ENCODE measurements around the gene LRBA.

Gene LRBA

GRCh38 chr4:150256225-150256620 lies 758.9 kb downstream of the LRBA start:
- Histone ChIP-seq H3K4me1 (ENCODE audit: control insufficient read depth, low read length) (no peaks in the 10 kb centered on the region), H3K27ac (ENCODE audit: low read depth, low read length) (no peak overlapping the region), H3F3A (ENCODE audit: control insufficient read depth, insufficient read depth) (no peaks in the 10 kb centered on the region), H3K4me3 (ENCODE audit: low read length) (no peak overlapping the region), H4K20me1 (ENCODE audit: control insufficient read depth, insufficient read depth, low read depth, low read length) (no peaks in the 10 kb centered on the region), H3K79me2 (ENCODE audit: control insufficient read depth, low read length) (no peaks in the 10 kb centered on the region), H3K9me3 (ENCODE audit: control insufficient read depth, insufficient read depth, low read length) (no peaks in the 10 kb centered on the region), H3K36me3 (ENCODE audit: control insufficient read depth, low read length) (no peaks in the 10 kb centered on the region), H3K4me2 (ENCODE audit: low read length) (no peak overlapping the region), H3K27me3 (ENCODE audit: control insufficient read depth, low read length) (no peaks in the 10 kb centered on the region), H3K9me2 (replicated peaks; ENCODE audit: control insufficient read depth, low read length) (no peaks in the 10 kb centered on the region)
- no peak for TF ChIP-seq EZH2phosphoT487 (IDR thresholded peaks at IDR 0.05; ENCODE audit: borderline replicate concordance, low read length)
- TF ChIP-seq, protein P1, sequence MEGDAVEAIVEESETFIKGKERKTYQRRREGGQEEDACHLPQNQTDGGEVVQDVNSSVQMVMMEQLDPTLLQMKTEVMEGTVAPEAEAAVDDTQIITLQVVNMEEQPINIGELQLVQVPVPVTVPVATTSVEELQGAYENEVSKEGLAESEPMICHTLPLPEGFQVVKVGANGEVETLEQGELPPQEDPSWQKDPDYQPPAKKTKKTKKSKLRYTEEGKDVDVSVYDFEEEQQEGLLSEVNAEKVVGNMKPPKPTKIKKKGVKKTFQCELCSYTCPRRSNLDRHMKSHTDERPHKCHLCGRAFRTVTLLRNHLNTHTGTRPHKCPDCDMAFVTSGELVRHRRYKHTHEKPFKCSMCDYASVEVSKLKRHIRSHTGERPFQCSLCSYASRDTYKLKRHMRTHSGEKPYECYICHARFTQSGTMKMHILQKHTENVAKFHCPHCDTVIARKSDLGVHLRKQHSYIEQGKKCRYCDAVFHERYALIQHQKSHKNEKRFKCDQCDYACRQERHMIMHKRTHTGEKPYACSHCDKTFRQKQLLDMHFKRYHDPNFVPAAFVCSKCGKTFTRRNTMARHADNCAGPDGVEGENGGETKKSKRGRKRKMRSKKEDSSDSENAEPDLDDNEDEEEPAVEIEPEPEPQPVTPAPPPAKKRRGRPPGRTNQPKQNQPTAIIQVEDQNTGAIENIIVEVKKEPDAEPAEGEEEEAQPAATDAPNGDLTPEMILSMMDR (IDR thresholded peaks at IDR 0.05; ENCODE audit: low read depth, low read length, poor library complexity, severe bottlenecking): no peak

GRCh38 chr4:150255610-150256224 lies 759.4 kb downstream of the LRBA start:
- no peaks in the 10 kb centered on the region for H3K9me3 ChIP-seq (ENCODE audit: control insufficient read depth, insufficient read depth, low read length)
- H3K4me1 ChIP-seq (ENCODE audit: control insufficient read depth, low read length): no peaks in the 10 kb centered on the region
- H3K4me3 ChIP-seq (ENCODE audit: low read length): no peak overlapping the region
- H3F3A ChIP-seq (ENCODE audit: control insufficient read depth, insufficient read depth): no peaks in the 10 kb centered on the region
- no peaks in the 10 kb centered on the region for H3K79me2 ChIP-seq (ENCODE audit: control insufficient read depth, low read length)
- H4K20me1 ChIP-seq (ENCODE audit: control insufficient read depth, insufficient read depth, low read depth, low read length): no peaks in the 10 kb centered on the region
- H3K27ac ChIP-seq (ENCODE audit: low read depth, low read length): no peak overlapping the region
- TF ChIP-seq, protein P1 (IDR thresholded peaks at IDR 0.05; ENCODE audit: low read depth, low read length, poor library complexity, severe bottlenecking): no peak
- no peak for TF ChIP-seq EZH2phosphoT487 (IDR thresholded peaks at IDR 0.05; ENCODE audit: borderline replicate concordance, low read length)
- no peaks in the 10 kb centered on the region for H3K9me2 ChIP-seq (replicated peaks; ENCODE audit: control insufficient read depth, low read length)
- no peaks in the 10 kb centered on the region for H3K36me3 ChIP-seq (ENCODE audit: control insufficient read depth, low read length)
- H3K4me2 ChIP-seq (ENCODE audit: low read length): no peak overlapping the region
- no peaks in the 10 kb centered on the region for H3K27me3 ChIP-seq (ENCODE audit: control insufficient read depth, low read length)

GRCh38 chr4:150253965-150254630 lies 761.0 kb downstream of the LRBA start:
- Histone ChIP-seq H3K9me3 (ENCODE audit: control insufficient read depth, insufficient read depth, low read length) (no peaks in the 10 kb centered on the region), H4K20me1 (ENCODE audit: control insufficient read depth, insufficient read depth, low read depth, low read length) (no peaks in the 10 kb centered on the region), H3K36me3 (ENCODE audit: control insufficient read depth, low read length) (no peaks in the 10 kb centered on the region), H3K4me2 (ENCODE audit: low read length) (no peak overlapping the region), H3K4me3 (ENCODE audit: low read length) (no peak overlapping the region), H3K79me2 (ENCODE audit: control insufficient read depth, low read length) (no peaks in the 10 kb centered on the region), H3K4me1 (ENCODE audit: control insufficient read depth, low read length) (no peaks in the 10 kb centered on the region), H3K27me3 (ENCODE audit: control insufficient read depth, low read length) (no peaks in the 10 kb centered on the region), H3K9me2 (replicated peaks; ENCODE audit: control insufficient read depth, low read length) (no peaks in the 10 kb centered on the region), H3F3A (ENCODE audit: control insufficient read depth, insufficient read depth) (no peaks in the 10 kb centered on the region), H3K27ac (ENCODE audit: low read depth, low read length) (no peak overlapping the region)
- TF ChIP-seq, protein P1 (IDR thresholded peaks at IDR 0.05; ENCODE audit: low read depth, low read length, poor library complexity, severe bottlenecking): no peak
- TF ChIP-seq EZH2phosphoT487 (IDR thresholded peaks at IDR 0.05; ENCODE audit: borderline replicate concordance, low read length): no peak
